ENCODE results near the gene MRPL42.

The MRPL42 gene

DNA sequence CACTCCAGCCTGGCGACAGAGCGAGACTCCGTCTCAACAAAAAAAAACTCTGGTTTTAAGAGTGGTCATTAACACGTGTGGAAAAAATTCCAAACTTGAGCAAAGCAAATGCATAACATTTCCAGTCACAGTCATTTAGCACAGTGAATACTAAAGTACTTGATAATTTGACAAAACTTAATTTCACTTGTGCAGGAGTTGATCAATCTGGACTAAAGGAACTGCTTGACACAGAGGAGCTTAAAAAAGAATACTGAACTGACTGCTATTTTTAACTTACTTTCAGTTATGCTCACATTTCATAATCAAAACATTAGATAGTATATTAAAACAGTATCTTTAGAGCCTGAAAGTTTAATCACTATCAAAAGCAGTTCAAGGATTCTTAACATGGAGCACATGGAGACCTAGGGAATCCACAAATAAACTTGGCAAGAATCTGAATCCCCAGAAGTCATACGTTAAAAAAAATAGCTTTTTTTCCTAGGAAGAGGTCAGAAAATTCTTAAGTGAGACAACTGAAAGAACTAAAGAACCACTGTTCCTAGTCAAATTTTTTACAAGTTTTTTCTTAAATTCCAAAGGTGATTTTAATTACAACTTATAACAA, 33.0 kb upstream of the MRPL42 start:
- Histone ChIP-seq H3K27me3 (replicated peaks; ENCODE audit: control insufficient read depth, insufficient read depth, low read length) (no peaks in the 10 kb centered on the region), H3K4me3 (ENCODE audit: low read length) (peak overlapping the region; percentile 46), H3K36me3 (ENCODE audit: control insufficient read depth, insufficient read depth, low read length, severe bottlenecking) (no peaks in the 10 kb centered on the region), H3K9ac (ENCODE audit: low read length) (peak overlapping the region; percentile 44), H3K4me1 (ENCODE audit: control insufficient read depth, insufficient read depth, low read length) (peaks cover 29% of the 10 kb centered on the region), H3K9me3 (ENCODE audit: control insufficient read depth, low read length) (no peaks in the 10 kb centered on the region)
- peak; percentile 48 for DNase-seq (ENCODE audit: low read depth)

DNA sequence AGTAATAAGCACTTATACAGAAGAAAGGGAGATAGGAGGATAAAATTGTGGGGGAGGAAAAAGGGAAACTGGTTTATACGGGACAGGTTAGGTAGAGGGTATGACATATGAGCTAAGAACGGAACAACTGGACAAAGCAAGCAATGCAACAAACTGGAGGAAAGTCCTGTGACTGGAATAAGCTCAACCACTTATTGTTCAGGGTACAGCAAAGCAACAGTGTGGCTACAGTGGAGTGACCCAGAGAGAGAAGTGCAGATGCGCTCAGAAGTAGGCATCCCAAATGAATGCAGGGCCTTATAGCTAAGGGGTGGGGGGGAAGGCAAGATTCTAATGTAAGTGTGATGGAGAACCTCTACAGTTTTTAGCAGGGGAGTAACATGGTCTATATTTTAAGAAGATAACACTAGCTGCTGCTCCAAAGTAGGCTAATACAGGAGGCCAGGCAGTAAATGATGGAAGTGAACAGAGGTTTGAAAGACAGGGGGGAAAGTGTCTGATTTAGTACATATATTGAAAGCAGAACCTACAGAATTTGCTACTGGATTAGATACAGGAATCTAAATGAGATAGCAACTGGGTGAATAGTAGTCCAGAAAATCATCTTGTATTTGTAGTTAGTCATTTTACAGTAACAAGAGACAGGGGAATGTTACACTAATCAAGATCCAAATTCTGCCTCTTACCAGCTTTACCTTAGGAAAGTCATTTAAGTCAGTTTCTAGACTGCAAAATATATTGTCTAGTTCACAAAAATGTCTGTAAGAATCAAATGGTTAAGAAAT, 28.9 kb upstream of the MRPL42 start:
- DNase-seq (ENCODE audit: low read depth): no peak
- H3K9me3 ChIP-seq (ENCODE audit: control insufficient read depth, low read length): no peaks in the 10 kb centered on the region
- H3K36me3 ChIP-seq (ENCODE audit: control insufficient read depth, insufficient read depth, low read length, severe bottlenecking): no peaks in the 10 kb centered on the region
- no peak overlapping the region for H3K4me3 ChIP-seq (ENCODE audit: low read length)
- peaks cover 41% of the 10 kb centered on the region for H3K4me1 ChIP-seq (ENCODE audit: control insufficient read depth, insufficient read depth, low read length)
- no peaks in the 10 kb centered on the region for H3K27me3 ChIP-seq (replicated peaks; ENCODE audit: control insufficient read depth, insufficient read depth, low read length)
- H3K9ac ChIP-seq (ENCODE audit: low read length): no peak overlapping the region

GRCh38 chr12:93440043-93440835, 27.1 kb upstream of the MRPL42 start:
- peak overlapping the region; percentile 96 for H3K4me3 ChIP-seq (ENCODE audit: low read length)
- peak overlapping the region; percentile 96 for H3K9ac ChIP-seq (ENCODE audit: low read length)
- H3K9me3 ChIP-seq (ENCODE audit: control insufficient read depth, low read length): no peaks in the 10 kb centered on the region
- H3K27me3 ChIP-seq (replicated peaks; ENCODE audit: control insufficient read depth, insufficient read depth, low read length): no peaks in the 10 kb centered on the region
- peak; percentile 61 for DNase-seq (ENCODE audit: low read depth)
- H3K36me3 ChIP-seq (ENCODE audit: control insufficient read depth, insufficient read depth, low read length, severe bottlenecking): no peaks in the 10 kb centered on the region
- H3K4me1 ChIP-seq (ENCODE audit: control insufficient read depth, insufficient read depth, low read length): peaks cover 29% of the 10 kb centered on the region

- Histone ChIP-seq H3K27me3 (replicated peaks; ENCODE audit: control insufficient read depth, insufficient read depth, low read length) (no peaks in the 10 kb centered on the region), H3K9ac (ENCODE audit: low read length) (peak overlapping the region; percentile 96), H3K36me3 (ENCODE audit: control insufficient read depth, insufficient read depth, low read length, severe bottlenecking) (no peaks in the 10 kb centered on the region), H3K9me3 (ENCODE audit: control insufficient read depth, low read length) (no peaks in the 10 kb centered on the region), H3K4me3 (ENCODE audit: low read length) (peak overlapping the region; percentile 96), H3K4me1 (ENCODE audit: control insufficient read depth, insufficient read depth, low read length) (peaks cover 29% of the 10 kb centered on the region)
- peak; percentile 72 for DNase-seq (ENCODE audit: low read depth)
Observed at GRCh38 chr12:93441081-93441616, 26.2 kb upstream of the MRPL42 start.

DNA sequence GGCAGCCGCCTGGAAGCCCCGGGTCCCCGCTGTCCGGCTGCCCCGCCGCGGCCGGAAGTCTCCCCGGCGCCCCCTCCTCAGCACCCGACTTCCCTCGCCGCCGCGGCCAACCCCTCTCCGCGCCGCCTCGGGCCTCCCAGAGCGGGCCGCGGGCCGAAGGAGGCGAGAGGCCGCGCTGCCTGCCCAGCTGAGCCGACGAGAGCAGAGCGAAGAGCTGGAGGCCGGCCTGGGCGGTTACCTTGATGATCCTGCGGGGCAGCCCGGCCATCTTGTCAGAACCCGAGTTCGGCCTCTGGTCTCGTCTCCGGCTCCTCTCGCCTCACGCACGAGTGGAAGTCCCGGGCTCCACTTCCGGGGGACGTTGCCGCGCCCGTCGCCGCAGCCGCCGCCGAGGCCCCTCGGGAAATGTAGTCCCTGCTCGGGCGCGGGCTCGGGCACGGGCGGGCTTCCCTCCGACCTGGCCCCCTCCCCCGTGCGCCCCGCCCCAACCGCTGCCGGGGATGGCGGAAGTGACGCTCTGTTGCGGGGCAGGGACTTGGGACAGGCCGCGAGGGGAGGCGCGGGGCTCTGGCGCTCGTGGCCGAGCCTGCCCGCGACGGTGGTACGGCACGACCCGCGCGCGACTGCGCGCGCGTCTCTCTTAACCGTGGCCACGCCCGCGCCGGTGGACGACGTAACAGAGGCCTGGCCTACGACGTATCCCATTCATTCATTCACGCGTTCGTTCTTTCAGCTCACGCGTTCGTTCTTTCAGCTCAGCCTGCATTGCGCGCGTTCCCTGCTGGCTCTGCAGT, 25.5 kb upstream of the MRPL42 start, which contains the start of gene UBE2N:
Gene UBE2N, minus strand, starts transcription at position 331 of the 794 bp plus-strand sequence. Its CDS starts 63 bp downstream, at position 268.
- peak; percentile 98 for DNase-seq (ENCODE audit: low read depth)
- no peaks in the 10 kb centered on the region for H3K27me3 ChIP-seq (replicated peaks; ENCODE audit: control insufficient read depth, insufficient read depth, low read length)
- H3K36me3 ChIP-seq (ENCODE audit: control insufficient read depth, insufficient read depth, low read length, severe bottlenecking): no peaks in the 10 kb centered on the region
- H3K9me3 ChIP-seq (ENCODE audit: control insufficient read depth, low read length): no peaks in the 10 kb centered on the region
- H3K4me1 ChIP-seq (ENCODE audit: control insufficient read depth, insufficient read depth, low read length): peaks cover 29% of the 10 kb centered on the region
- H3K4me3 ChIP-seq (ENCODE audit: low read length): peak within 1 kb of the TSS; percentile 96
- H3K9ac ChIP-seq (ENCODE audit: low read length): peak within 1 kb of the TSS; percentile 96

- peak overlapping the region; percentile 96 for H3K9ac ChIP-seq (ENCODE audit: low read length)
- H3K36me3 ChIP-seq (ENCODE audit: control insufficient read depth, insufficient read depth, low read length, severe bottlenecking): no peaks in the 10 kb centered on the region
- no peaks in the 10 kb centered on the region for H3K9me3 ChIP-seq (ENCODE audit: control insufficient read depth, low read length)
- H3K4me3 ChIP-seq (ENCODE audit: low read length): peak overlapping the region; percentile 96
- H3K27me3 ChIP-seq (replicated peaks; ENCODE audit: control insufficient read depth, insufficient read depth, low read length): no peaks in the 10 kb centered on the region
- H3K4me1 ChIP-seq (ENCODE audit: control insufficient read depth, insufficient read depth, low read length): peaks cover 29% of the 10 kb centered on the region
- no peak for DNase-seq (ENCODE audit: low read depth)
Observed at GRCh38 chr12:93442411-93443340, 24.6 kb upstream of the MRPL42 start.

DNA sequence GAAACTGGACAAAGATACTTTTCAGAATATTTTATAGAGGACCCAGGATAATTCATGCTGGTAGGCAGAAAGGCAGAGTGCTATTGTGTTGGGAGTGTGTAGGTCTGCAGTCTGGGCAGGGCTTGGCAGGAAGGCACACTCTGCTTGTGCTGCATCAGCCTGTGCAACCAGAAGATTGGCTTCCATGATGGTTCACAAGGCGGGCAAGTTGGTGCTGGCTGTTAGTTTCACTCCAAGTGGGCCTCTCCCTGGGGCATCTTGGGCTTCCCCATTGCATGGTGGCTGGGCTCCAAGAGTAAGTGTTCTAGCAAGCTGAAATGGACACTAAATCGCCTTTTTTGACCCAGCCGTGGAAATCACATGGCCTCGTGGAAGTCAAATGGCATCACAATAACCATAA, 23.7 kb upstream of the MRPL42 start:
- Histone ChIP-seq H3K4me3 (ENCODE audit: low read length) (no peak overlapping the region), H3K36me3 (ENCODE audit: control insufficient read depth, insufficient read depth, low read length, severe bottlenecking) (no peaks in the 10 kb centered on the region), H3K9me3 (ENCODE audit: control insufficient read depth, low read length) (no peaks in the 10 kb centered on the region), H3K27me3 (replicated peaks; ENCODE audit: control insufficient read depth, insufficient read depth, low read length) (no peaks in the 10 kb centered on the region), H3K9ac (ENCODE audit: low read length) (no peak overlapping the region), H3K4me1 (ENCODE audit: control insufficient read depth, insufficient read depth, low read length) (peaks cover 26% of the 10 kb centered on the region)
- no peak for DNase-seq (ENCODE audit: low read depth)

GRCh38 chr12:93447555-93448290, 19.6 kb upstream of the MRPL42 start:
- H3K4me3 ChIP-seq (ENCODE audit: low read length): no peak overlapping the region
- no peaks in the 10 kb centered on the region for H3K36me3 ChIP-seq (ENCODE audit: control insufficient read depth, insufficient read depth, low read length, severe bottlenecking)
- DNase-seq (ENCODE audit: low read depth): no peak
- peaks cover 4% of the 10 kb centered on the region for H3K4me1 ChIP-seq (ENCODE audit: control insufficient read depth, insufficient read depth, low read length)
- H3K27me3 ChIP-seq (replicated peaks; ENCODE audit: control insufficient read depth, insufficient read depth, low read length): no peaks in the 10 kb centered on the region
- H3K9ac ChIP-seq (ENCODE audit: low read length): no peak overlapping the region
- no peaks in the 10 kb centered on the region for H3K9me3 ChIP-seq (ENCODE audit: control insufficient read depth, low read length)

DNA sequence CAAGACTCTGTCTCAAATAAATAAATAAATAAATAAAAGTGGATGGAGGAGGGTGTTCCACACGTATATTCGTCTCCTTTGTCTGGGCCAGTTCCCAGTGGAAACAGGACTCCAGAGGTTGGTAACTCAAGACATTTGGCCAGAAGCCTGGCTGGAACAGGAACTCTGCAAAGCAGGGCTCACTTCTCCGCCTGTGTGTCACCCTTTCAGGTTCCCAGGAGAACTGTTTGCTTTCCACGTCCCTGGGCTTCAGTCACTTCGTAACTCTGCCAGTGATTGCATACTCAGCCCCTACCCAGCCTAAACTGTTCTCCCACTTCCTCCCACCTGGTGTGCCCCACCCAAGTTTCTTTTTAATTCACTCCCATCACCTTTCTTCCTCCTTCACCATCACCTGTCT, 18.5 kb upstream of the MRPL42 start:
- H3K27me3 ChIP-seq (replicated peaks; ENCODE audit: control insufficient read depth, insufficient read depth, low read length): no peaks in the 10 kb centered on the region
- H3K36me3 ChIP-seq (ENCODE audit: control insufficient read depth, insufficient read depth, low read length, severe bottlenecking): no peaks in the 10 kb centered on the region
- no peaks in the 10 kb centered on the region for H3K4me1 ChIP-seq (ENCODE audit: control insufficient read depth, insufficient read depth, low read length)
- no peak overlapping the region for H3K9ac ChIP-seq (ENCODE audit: low read length)
- no peak for DNase-seq (ENCODE audit: low read depth)
- H3K9me3 ChIP-seq (ENCODE audit: control insufficient read depth, low read length): no peaks in the 10 kb centered on the region
- H3K4me3 ChIP-seq (ENCODE audit: low read length): no peak overlapping the region
